PC-9 (cell line): ENCODE data around the gene TRMT2B. TPM values are rescaled to one million over a fixed set of nuclear protein-coding genes. Genes with fewer than 3 reads are reported as not detected.

Source experiments
- BruUV-seq: library from RNA; stranded (reverse); fragments of 400-500 nt; replicated peaks from 2 replicates; lab custom pipeline; 2021; lab: Mats Ljungman, UMichigan
- CTCF ChIA-PET: fragments of 300-600 bp; sonication (Branson Sonifier 250); formaldehyde crosslinking; loops from one replicate; lab custom pipeline; 2022; ENCODE audit warnings: antibody characterized with exemption; lab: Charles Lee
- POLR2A ChIA-PET: fragments of 300-600 bp; sonication (Branson Sonifier 250); formaldehyde crosslinking; loops from one replicate; lab custom pipeline; 2022; ENCODE audit warnings: antibody characterized with exemption; ENCODE audit not compliant: unreplicated experiment; lab: Charles Lee
- DNase-seq, 2 experiments: peaks; one replicate each; pipeline versions ENCODE4 v3.0.0 to v3.0.0-alpha.2; 2015 to 2022; ENCODE audit warnings: mixed read lengths in 1 of 2
- H2AFZ ChIP-seq: fragments of 200-600 bp; sonication (generic); 2 replicates; pipeline ENCODE4 v1.8.1; 2017; ENCODE audit warnings: antibody characterized with exemption
- H3F3A ChIP-seq: fragments of 200-600 bp; sonication (generic); 2 replicates; pipeline ENCODE4 v1.8.1; 2017; ENCODE audit warnings: antibody characterized with exemption, mild to moderate bottlenecking, low read depth; ENCODE audit not compliant: insufficient read depth
- H3K27ac ChIP-seq: fragments of 200-600 bp; sonication (generic); 2 replicates; pipeline ENCODE4 v1.6.1; 2016; ENCODE audit warnings: mixed run types
- H3K27me3 ChIP-seq: fragments of 200-600 bp; sonication (generic); 2 replicates; pipeline ENCODE4 v1.6.1; 2016; ENCODE audit warnings: low read depth, mixed run types; ENCODE audit not compliant: insufficient read depth
- H3K36me3 ChIP-seq: fragments of 200-600 bp; sonication (generic); 2 replicates; pipeline ENCODE4 v1.6.1; 2016; ENCODE audit warnings: low read depth, mixed run types
- H3K4me1 ChIP-seq: fragments of 200-600 bp; sonication (generic); replicated peaks from 2 replicates; pipeline ENCODE4 v1.6.1; 2016; ENCODE audit warnings: mixed run types; ENCODE audit not compliant: insufficient read depth
- H3K4me2 ChIP-seq: fragments of 200-600 bp; sonication (generic); 2 replicates; pipeline ENCODE4 v1.6.1; 2017; ENCODE audit warnings: mixed run types
- H3K4me3 ChIP-seq: fragments of 200-600 bp; sonication (generic); 2 replicates; pipeline ENCODE4 v1.6.1; 2016; ENCODE audit warnings: mixed run types
- H3K79me2 ChIP-seq: fragments of 200-600 bp; sonication (generic); 2 replicates; pipeline ENCODE4 v1.6.1; 2017; ENCODE audit warnings: low read depth, mixed run types
- H3K9me2 ChIP-seq: fragments of 200-600 bp; sonication (generic); 2 replicates; pipeline ENCODE4 v1.8.1; 2017; ENCODE audit warnings: mild to moderate bottlenecking; ENCODE audit not compliant: insufficient read depth
- H3K9me3 ChIP-seq: fragments of 200-600 bp; sonication (generic); 2 replicates; pipeline ENCODE4 v1.8.1; 2016; ENCODE audit warnings: low read depth; ENCODE audit not compliant: insufficient read depth
- H4K20me1 ChIP-seq: fragments of 200-600 bp; sonication (generic); 2 replicates; pipeline ENCODE4 v1.8.1; 2017; ENCODE audit not compliant: insufficient read depth
- EZH2 ChIP-seq: fragments of 200-600 bp; sonication (generic); IDR thresholded peaks from 2 replicates; pipeline ENCODE4 v1.8.0; 2017; ENCODE audit warnings: antibody characterized with exemption, low read depth
- intact Hi-C: fragments of 100-400 bp; cut with micrococcal nuclease; formaldehyde crosslinking; loops from one replicate; pipeline ENCODE4 v1.10.0; 2022; ENCODE audit not compliant: unreplicated experiment
- total RNA-seq: library from RNA; stranded (reverse); gene quantifications from 2 replicates; pipeline ENCODE4 v1.2.3, GENCODE V29; 2021
- TF ChIP-seq, protein P1 (sequence below): fragments of 200-600 bp; sonication (generic); conservative IDR thresholded peaks from 2 replicates; pipeline ENCODE4 v1.6.1; 2017; ENCODE audit warnings: mixed run types, antibody characterized with exemption, mild to moderate bottlenecking, moderate library complexity

The TRMT2B gene
- total RNA-seq, 1 experiment from 2014 or later: 31.6 TPM

DNA sequence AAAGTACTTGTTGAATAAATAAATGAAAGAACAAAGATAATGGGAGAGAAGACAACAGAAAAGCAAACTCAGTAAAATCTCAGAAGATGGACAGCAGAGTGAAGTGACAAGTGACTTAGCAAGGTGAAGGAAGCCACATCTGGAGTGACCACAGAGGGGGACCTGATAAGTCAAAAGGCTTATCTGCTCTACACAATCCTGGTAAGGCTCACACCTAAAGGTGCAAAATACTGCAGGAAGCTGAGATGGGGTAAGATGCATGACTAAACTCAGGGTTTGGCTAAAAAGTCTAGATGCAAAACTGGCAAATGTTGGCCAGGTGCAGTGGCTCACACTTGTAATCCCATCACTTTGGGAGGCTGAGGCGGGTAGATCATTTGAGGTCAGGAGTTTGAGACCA, 22.2 kb downstream of the TRMT2B start:
- H3K27me3 ChIP-seq: no peaks in the 10 kb centered on the region
- POLR2A ChIA-PET: no interaction called here
- no peaks in the 10 kb centered on the region for H3F3A ChIP-seq
- H3K36me3 ChIP-seq: 0 out of 2 replicates have a peak, but pooled peaks cover 3% of the 10 kb centered on the region
- CTCF ChIA-PET: no interaction called here
- H3K4me1 ChIP-seq: no peaks in the 10 kb centered on the region
- H3K27ac ChIP-seq: no peak overlapping the region
- no peaks in the 10 kb centered on the region for H3K9me3 ChIP-seq
- BruUV-seq: no TSS peak
- H2AFZ ChIP-seq: no peak overlapping the region
- no peaks in the 10 kb centered on the region for H3K79me2 ChIP-seq
- no peaks in the 10 kb centered on the region for H4K20me1 ChIP-seq
- no peak for TF ChIP-seq EZH2
- TF ChIP-seq, protein P1, sequence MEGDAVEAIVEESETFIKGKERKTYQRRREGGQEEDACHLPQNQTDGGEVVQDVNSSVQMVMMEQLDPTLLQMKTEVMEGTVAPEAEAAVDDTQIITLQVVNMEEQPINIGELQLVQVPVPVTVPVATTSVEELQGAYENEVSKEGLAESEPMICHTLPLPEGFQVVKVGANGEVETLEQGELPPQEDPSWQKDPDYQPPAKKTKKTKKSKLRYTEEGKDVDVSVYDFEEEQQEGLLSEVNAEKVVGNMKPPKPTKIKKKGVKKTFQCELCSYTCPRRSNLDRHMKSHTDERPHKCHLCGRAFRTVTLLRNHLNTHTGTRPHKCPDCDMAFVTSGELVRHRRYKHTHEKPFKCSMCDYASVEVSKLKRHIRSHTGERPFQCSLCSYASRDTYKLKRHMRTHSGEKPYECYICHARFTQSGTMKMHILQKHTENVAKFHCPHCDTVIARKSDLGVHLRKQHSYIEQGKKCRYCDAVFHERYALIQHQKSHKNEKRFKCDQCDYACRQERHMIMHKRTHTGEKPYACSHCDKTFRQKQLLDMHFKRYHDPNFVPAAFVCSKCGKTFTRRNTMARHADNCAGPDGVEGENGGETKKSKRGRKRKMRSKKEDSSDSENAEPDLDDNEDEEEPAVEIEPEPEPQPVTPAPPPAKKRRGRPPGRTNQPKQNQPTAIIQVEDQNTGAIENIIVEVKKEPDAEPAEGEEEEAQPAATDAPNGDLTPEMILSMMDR: no peak
- H3K4me2 ChIP-seq: no peak overlapping the region
- H3K4me3 ChIP-seq: no peak overlapping the region
- intact Hi-C loops: no loop called here
- DNase-seq: no peak
- H3K9me2 ChIP-seq: no peaks in the 10 kb centered on the region

DNA sequence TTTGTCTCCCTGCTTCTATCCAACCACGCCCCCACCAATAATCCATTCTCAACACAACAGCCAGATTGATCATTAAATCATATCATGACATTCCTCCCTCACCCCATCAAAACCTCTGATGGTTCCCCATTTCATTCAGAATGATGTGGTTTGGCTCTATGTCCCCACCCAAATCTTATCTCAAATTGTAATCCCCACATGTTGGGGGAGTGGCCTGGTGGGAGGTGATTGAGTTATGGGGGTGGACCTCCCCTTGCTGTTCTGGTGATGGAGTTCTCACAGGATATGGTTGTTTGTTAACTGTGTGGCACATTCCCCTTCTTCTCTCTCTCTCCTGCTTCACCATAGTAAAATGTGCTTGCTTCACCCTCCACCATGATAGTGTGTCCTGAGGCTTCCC, 23.3 kb downstream of the TRMT2B start:
- DNase-seq: no peak
- H3K4me3 ChIP-seq: no peak overlapping the region
- H3K4me2 ChIP-seq: no peak overlapping the region
- no peaks in the 10 kb centered on the region for H3K9me2 ChIP-seq
- no peak overlapping the region for H2AFZ ChIP-seq
- 0 out of 2 replicates have a peak, but pooled peaks cover 3% of the 10 kb centered on the region for H3K36me3 ChIP-seq
- ChIA-PET CTCF (no interaction called here), POLR2A (interaction anchor here (0.7 kb wide), 1 partner anchor 136 kb away, joined by 3 read pairs; no protein-coding TSS in a partner anchor)
- no peak for TF ChIP-seq EZH2
- TF ChIP-seq, protein P1: no peak
- H4K20me1 ChIP-seq: no peaks in the 10 kb centered on the region
- no peaks in the 10 kb centered on the region for H3K9me3 ChIP-seq
- H3K4me1 ChIP-seq: no peaks in the 10 kb centered on the region
- no peaks in the 10 kb centered on the region for H3F3A ChIP-seq
- intact Hi-C loops: no loop called here
- no TSS peak for BruUV-seq
- no peaks in the 10 kb centered on the region for H3K27me3 ChIP-seq
- no peaks in the 10 kb centered on the region for H3K79me2 ChIP-seq
- no peak overlapping the region for H3K27ac ChIP-seq

DNA sequence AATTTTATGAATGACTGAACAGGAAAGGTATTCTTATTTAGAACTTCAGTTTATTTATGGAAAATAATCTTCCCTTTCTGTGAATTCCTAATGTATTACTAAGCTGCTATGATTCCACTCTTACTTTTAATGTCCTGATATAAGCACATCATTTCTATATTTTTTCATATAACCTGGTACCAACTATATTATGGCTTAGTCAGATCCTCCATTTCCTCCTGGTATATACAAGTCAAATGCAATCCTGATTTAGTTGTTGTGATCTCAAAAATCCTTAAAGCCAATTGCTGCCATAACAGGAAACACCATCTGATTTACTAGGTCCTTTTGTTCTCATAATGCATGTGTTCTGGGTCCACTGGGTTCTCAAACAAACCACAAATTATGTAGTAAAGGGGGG, 26.8 kb downstream of the TRMT2B start:
- ChIA-PET CTCF (no interaction called here), POLR2A (no interaction called here)
- intact Hi-C loops: no loop called here
- BruUV-seq: no TSS peak
- H3K27ac ChIP-seq: no peak overlapping the region
- H3K9me2 ChIP-seq: no peaks in the 10 kb centered on the region
- no peak for TF ChIP-seq EZH2
- TF ChIP-seq, protein P1: no peak
- DNase-seq: no peak
- H3K4me3 ChIP-seq: no peak overlapping the region
- no peaks in the 10 kb centered on the region for H3F3A ChIP-seq
- 0 out of 2 replicates have a peak, but pooled peaks cover 3% of the 10 kb centered on the region for H3K36me3 ChIP-seq
- H2AFZ ChIP-seq: no peak overlapping the region
- no peaks in the 10 kb centered on the region for H3K9me3 ChIP-seq
- H3K4me2 ChIP-seq: no peak overlapping the region
- H3K4me1 ChIP-seq: no peaks in the 10 kb centered on the region
- H3K27me3 ChIP-seq: no peaks in the 10 kb centered on the region
- no peaks in the 10 kb centered on the region for H4K20me1 ChIP-seq
- no peaks in the 10 kb centered on the region for H3K79me2 ChIP-seq
